ENCODE results near the gene AGR3.
"Not testable (repeated sequence)": the region's sequence is repeated elsewhere in the genome, so short reads cannot be mapped to it uniquely, and the experiment has no call there.

The AGR3 gene

DNA sequence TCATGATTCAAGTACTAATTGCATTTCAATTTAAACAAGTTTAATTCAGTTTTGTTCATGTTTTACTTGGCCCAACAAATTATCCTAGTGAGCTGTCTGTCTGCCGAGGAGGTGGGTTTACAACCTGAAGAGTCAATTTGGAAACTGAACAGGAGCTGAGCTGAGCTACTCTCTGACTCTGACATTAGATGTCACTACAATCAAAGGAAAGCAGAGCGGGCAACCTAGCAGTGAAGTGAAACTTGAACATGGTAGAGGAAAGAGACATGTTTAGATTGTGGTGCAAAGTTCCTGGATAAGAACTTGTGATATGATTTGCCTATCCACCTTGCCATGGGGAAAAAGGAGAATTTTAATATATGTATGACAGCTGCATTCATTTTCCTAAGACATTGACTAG is 9.6 kb upstream of the AGR3 start:
- peak; percentile 2 for DNase-seq (ENCODE audit: low read depth)

DNA sequence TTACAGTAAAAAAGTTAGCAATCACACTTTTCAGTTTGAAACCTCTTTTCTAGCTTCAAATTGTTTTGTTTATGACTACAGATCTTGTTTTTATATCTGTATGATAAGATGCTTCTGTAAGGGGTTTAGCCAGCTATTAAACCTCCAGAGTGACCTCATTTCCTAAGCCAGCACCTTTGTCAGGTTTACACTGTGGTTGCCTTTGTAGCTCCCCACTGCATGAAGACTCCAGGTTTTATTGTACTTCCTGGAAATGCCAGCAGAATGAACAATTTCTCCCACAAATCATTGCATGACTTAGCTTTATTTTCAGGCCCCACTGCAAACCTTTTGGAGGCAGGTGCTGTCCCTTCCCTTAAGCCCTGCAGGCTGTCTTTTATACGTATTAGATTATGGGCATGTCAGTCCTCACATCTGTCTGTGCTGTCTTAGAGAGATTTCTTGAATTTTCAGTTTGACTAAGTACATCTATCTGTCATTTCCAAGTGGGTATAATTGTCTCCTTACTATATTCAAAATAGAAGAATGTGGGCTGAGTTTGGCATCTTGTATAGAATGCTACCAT is 8.2 kb upstream of the AGR3 start:
- DNase-seq (ENCODE audit: low read depth) = no peak

DNA sequence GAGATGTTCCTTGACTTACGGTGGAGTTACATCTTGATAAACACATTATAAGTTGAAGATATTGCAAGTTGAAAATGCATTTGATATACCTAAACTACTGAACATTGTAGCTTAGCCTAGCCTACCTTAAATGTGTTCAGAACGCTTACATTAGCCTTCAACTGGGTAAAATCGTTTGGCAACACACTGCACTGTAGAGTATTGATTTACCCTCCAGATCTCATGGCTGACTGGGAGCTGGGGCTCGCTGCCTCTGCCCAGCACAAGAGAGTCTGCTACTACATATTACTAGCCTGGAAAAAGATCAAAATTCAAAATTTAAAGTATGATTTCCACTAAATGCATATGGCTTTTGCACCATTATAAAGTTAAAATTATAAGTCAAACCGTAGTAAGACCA is 7.5 kb upstream of the AGR3 start:
- DNase-seq (ENCODE audit: low read depth) = no peak

DNA sequence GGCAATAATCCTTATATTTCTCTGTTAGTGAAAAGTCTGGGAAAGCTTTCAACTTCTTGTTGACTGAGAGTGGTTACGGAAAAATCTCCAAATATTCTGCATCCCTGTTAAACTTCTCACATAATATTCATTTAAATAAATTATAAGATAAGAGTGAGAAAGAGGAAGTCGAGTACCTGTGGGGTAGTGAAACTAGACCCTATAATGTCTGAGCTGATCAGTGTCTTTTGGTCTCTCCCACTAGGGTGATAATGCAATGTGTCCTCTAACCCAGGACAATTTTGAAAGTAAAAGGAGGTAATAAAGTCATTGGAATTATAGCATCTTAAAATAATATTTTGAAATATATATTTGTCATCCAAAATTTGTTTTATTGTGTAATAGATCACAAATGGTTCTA is 2.1 kb upstream of the AGR3 start:
- no peak for DNase-seq (ENCODE audit: low read depth)

DNA sequence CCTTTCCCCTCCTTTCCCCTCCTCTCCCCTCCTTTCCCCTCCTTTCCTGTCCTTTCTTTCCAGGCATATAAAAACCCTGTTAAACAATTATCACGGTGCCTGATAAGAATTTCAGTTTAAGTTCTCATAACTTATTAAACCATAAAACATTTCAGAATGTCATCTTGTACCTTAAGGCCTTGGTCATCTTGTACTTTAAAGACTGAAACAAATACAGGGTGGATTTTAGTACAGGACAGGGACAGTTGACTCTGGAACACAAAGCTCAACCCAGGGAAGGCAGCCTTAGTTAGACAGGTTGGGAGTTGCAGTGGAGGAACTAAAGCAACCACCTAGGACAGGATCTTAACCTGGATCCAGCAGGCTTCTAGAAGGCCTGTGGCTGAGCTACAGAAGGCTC is 1.2 kb downstream of the AGR3 start:
- no peak for DNase-seq (ENCODE audit: low read depth)

DNA sequence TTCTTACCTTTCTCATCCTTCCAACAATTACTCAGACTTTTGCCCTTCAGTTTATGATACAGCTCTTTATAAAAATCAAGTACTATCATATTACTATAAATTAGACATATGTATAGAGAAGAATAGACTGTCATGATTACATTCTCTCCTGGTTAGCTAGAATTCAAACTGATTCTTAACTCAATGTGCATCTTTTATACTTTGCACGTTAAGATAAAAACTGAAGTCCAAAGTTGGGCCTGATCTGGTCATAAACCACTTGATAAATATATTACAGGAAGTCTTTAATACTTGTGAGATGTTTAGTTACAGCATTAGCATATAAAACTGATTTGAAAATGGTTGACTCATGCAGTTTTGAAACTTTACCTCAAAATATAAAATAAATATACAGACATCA is 2.6 kb downstream of the AGR3 start:
- no peak for DNase-seq (ENCODE audit: low read depth)

DNA sequence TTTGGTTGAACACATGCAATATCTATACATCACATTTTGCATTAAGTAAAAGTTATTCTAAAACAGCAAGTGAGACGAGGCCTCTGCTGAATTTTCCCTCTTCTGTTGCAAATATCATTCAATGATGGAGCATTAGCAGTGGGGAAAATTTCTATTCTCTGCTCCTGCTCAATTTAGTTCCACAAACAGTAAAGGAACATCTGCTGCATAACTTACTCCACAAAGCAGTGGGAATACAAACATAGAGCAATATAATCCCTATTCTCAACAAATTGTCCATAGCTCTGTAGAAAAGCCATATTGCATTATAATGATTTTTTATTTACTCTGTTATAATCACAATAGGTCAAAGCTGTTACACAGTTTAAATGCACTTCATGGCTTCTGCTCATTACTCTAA is 5.9 kb downstream of the AGR3 start:
- DNase-seq (ENCODE audit: low read depth) = no peak

DNA sequence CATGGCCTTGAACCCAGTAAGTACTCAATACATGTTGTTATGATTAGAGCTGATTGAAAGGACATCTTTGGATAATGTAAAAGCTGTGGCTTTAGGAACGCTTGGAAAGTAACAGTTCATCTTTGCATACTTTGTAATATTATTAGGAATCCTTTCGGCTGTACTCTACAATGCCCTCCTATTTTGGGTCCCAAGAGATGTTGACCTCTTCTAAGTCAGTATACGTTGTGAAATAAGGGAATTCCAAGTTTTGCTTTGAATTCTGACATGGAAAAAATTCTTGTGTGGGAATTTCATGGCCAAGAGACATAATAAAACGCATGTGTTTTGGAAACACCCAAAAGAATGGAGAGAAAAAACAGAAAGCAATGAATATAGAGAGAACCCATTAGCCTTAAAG is 7.7 kb downstream of the AGR3 start:
- DNase-seq (ENCODE audit: low read depth) = no peak

DNA sequence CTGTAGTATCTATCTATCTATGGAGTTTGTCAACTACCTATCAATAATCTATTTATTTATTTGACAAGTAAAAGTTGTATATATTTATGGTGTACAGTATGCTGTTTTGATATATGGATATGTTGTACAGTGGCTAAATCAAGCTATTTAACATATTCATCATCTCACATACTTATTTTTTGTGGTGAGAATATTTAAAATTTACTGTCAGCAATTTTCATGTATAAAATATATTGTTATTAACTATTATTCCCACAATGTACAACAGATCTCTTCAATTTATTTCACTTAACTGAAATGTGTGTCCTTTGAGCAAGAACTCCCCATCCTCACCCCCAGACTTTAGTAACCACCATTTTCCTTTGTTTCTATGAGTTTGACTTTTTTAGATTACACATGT is 14.5 kb downstream of the AGR3 start:
- no peak for DNase-seq (ENCODE audit: low read depth)

DNA sequence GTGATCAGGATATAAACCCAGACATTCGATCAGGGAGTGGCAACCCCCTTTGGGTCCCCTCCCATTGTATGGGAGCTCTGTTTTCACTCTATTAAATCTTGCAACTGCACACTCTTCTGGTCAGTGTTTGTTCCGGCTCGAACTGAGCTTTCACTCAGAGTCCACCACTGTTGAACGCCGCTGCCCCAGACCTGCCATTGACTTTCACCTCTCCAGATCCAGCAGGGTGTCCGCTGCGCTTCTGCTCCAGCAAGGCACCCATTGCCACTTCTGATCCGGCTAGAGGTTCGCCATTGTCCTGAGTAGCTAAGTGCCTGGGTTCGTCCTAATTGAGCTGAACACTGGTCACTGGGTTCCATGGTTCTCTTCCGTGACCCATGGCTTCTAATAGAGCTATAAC is 28.6 kb downstream of the AGR3 start:
- DNase-seq (ENCODE audit: low read depth) = not testable (repeated sequence)

DNA sequence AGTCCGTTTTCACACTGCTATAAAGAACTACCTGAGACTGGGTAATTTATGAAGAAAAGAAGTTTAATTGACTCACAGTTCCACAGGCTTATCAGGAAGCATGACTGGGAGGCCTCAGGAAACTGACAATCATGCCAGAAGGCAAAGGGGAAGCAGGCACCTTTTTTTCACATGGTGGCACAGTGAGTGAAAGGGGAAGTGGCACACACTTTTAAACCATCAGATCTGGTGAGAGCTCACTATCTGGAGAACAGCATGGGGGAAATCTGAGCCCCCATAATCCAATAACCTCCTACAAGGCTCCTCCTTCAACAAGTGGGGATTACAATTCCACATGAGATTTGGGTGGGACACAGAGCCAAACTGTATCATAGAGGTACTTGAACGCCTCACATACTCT is 30.0 kb downstream of the AGR3 start:
- DNase-seq (ENCODE audit: low read depth) = no peak

DNA sequence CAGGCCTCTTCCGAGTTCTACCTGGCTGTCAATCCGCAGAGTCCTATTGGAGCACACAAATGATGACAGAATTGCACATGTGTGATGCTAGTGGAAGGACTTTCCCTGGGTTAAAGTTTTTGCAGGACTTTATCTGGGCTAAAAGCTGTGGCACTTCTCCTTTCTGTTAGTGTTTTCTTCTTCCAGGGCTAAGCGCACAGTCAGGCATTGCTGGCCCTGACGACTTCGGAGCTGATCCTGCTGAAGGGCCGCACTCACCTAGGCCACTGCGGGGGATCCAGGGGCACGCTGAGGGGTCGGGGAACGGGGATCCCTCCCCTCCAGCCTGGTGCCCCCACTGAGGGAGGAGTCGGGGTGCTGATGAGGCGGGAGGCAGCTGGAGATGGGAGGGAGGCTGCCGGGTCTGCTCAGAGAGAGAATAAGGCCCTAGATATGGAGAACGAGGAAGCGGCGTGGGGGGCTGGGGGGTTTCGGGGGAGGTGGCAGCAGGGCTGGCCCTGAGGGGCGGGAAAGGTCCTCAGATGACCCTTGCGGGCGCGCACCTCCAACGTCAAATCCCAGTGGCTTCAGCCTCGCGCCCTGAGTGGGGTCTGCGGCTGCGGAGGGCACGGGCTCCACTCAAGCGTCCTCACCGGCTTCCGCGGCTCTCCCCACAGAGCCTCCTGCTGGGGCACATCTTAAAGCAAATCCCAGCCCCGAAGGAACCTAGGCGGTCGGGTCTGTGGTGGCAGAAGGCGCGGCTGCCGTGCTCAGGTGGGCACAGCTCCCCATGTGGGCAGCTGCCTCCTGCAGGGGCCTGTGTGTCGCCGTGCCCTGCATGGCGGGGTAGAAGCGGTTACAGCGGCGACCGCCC is 30.9 kb downstream of the AGR3 start:
- DNase-seq (ENCODE audit: low read depth) = no peak

DNA sequence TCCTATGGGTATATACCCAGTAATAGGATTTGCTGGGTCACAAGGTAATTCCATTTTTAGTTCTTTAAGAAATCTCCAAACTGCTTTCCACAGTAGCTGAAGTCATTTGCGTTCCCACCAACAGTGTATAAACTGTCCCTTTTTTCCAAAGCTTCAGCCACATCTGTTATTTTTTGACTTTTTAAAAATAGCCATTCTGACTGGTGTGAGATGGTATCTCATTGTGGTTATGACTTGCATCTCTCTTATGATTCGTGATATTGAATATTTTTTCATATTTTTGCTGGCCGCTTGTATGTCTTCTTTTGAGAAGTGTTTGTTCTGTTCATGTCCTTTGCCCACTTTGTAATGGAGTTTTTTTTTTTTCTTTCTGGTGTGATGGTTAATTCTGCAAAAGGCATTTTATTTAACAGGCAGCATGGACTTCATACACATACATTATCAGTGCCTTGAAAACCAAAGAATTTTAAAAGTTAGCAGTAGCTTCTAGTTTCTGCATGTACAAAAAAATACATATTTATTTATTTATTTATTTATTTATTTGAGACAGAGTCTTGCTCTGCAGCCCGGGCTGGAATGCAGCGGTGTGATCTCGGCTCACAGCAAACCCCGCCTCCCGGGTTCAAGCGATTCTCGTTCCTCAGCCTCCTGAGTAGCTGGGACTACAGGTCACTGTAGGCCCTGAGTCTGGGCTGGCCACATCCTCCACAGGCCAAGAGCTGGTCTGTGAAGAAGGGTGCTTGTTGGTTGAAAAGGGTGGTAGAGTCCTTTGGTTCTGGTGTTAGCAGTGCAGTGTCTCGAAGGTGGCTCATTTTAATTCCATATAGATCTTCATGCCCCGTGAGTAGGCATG is 32.3 kb downstream of the AGR3 start:
- DNase-seq (ENCODE audit: low read depth) = no peak

DNA sequence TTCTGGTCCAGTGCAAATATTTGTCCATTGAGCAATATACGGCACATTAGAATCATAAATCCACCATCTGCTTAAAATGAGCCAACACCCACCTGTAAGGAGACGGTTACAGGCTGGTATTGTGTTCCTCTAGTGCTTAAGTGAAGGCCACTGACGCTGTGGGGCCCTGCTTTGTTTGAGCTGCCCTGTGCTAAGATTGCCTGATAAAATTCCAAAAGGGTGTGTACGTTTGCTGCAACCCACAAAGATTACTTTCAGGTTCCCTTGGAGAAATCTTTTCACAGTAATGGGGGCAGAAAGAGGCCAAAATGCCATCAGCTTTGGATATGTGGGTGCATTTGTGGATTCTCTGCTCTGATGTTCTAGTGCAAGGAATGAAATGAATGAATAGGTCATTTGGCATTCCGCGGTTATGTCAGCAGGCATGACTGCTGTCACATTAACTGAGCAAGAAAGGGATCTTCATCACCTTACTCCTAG is 34.4 kb downstream of the AGR3 start:
- no peak for DNase-seq (ENCODE audit: low read depth)

DNA sequence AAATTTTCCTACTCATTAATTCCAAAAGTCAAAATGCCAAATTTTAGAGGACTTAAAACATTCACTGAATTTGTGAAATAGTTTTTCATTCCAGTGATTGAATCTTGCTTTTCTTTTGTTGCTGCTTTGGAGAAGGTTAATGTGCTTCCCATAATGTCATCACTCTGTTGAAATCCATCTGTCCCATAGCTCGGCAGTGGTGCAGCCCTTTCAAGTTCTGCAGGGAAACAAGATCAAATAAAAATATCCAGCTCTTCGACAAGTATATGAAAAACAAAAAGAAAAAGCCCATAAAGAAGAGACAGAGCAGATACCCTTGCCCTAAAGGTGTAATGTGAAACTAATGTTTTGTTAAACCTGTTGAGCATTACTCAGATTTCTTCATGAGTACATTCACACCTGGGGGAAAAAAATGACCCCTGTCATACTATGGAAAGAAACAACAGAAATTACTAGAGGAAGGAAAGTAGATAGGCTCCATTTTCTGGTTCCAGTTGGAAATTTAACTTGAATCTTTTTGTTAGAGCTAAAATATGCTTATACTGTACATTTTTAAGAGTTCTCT is 35.1 kb downstream of the AGR3 start:
- DNase-seq (ENCODE audit: low read depth) = no peak

DNA sequence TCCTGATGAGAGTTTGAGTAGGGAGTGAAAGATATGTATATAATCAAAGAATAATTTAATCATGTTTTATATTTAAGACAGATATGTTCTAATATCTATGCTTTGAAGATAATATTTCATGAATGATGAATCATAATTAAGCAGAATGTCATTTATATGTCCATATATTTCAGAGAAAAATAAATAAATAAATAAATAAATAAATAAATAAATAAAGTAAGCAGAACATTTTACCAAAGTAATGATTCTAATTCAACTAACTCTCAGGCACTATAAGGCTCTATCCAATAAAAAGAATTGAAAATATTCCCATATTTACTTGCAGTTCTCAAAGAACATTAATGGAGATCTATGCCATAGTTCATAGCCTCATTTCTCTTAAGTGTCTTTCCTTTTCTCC is 36.0 kb downstream of the AGR3 start:
- no peak for DNase-seq (ENCODE audit: low read depth)

DNA sequence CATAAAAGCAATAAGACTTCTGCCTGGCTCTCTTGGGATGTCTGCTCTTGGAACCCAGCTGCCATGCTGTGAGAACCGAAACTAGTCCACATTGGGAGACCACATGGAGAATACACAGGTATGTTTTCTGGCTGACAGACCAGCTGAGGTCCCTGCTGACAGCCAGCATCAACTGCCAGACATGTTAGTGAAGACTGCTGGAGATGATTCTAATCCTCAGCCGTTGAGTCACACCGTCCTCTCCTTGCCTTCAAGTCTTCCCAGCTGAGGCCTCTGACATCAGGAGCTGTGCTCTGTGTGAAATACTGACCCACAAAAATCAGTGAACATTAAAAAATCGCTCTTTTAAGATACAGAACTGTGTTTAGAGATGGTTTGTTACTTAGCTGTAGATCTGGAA is 40.1 kb downstream of the AGR3 start:
- no peak for DNase-seq (ENCODE audit: low read depth)

DNA sequence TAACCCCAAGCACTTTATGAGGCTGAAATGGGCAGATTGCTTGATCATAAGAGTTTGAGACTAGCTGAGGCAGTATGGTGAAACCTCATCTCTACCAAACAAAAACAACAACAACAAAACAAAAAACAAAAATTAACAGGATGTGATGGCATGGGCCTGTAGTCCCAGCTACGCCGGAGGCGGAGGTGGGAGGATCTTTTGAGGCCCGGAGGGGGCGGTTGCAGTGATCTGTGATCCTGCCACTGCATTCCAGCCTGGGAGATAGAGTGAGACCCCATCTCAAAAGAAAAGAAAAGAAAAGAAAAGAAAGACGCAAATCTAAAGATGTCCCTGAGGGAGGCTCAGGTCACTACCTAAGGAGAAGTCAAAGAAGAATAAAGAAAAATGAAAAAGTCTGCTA is 41.7 kb downstream of the AGR3 start:
- DNase-seq (ENCODE audit: low read depth) = no peak

DNA sequence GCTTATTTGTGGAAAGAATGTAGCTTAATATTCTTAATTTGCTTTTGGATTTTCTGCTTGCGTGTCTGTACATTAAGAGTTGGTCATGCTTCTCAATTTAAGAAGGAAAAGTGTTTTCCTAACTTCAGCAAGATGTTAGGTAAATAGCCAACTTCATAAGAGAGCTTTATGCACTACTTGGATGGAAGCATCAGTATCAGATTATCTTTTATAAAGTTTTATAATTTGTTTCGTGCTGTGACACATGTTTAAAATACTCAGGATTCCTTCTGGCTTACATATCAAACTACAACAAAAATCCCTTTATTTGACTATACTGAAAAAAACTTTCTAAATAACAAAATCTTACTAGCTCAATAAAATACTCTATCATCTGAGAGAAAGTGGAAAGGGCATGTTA is 42.1 kb downstream of the AGR3 start:
- DNase-seq (ENCODE audit: low read depth) = no peak

DNA sequence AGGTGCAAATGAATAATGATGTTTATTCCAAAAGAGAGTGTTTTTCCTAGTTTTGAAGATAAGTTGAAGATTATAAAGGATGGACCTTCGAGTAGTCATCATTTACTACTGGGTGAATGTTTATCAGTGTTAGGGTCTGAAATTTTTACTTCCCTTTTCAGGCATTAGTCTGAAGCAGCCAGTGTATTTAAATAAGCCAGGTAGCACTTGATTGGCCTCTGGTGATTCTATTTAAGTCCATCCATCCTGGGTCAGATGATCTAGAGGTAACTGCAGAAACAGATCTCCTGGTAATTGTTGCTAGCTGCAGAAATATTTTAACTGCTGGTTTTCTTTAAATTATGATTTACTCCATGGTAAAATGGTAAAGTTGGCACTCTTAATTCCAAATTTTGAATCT is 42.9 kb downstream of the AGR3 start:
- DNase-seq (ENCODE audit: low read depth) = no peak

DNA sequence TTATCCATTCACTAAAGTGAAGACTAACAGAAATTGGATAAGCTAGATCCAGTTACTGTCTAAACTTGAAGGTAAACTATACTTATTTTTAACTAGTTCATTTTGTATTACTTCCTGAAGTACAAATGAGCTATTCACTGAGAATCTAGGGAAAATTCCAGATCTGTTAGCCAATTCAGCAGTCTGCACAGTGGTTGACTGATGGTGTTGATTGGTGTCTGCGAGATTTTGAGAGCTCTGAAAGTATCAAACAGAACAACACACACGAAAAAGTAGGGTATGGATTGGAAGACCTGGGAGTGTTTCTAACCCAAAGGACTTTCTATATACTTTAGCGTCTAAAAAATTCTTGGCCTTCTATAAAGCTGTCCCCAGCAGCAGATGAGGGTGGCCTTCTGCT is 43.4 kb downstream of the AGR3 start:
- no peak for DNase-seq (ENCODE audit: low read depth)

DNA sequence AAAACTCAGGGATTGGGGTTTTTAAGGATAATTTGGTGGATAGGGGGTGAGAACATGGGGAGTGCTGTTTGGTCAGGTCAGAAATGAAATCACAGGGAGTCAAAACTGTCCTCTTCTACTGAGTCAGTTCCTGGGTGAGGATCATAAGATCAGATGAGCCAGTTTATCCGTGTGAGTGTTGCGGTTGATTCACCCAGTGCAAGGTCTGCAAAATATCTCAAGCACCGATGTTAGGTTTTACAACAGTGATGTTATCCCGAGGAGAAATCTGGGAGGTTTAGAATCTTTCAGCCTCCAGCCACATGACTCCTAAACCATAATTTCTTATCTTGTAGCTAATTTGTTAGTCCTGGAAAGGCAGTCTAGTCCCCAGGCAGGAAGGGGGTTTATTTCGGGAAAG is 45.3 kb downstream of the AGR3 start:
- no peak for DNase-seq (ENCODE audit: low read depth)

DNA sequence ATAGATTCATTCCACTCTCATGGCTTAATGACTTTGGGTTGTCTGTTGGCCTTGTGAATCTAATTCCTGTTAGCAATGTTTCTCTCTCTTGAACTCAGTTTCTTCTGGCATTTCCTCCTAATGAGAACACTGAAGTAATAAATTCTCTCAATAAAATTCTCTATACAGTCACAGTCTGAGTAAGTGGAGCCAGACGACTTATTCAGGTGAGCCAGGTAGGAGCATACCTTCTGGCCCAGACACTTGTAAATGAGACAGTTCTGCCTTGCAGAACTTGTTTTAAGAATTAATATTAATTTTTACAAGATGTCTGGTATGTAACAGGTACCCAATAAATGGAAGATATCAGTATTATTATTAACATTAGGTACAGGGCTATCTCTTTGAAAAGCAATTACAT is 48.4 kb downstream of the AGR3 start:
- no peak for DNase-seq (ENCODE audit: low read depth)
